Loucy (cell line): Measurements from ENCODE around the gene ZNF385B.

ENCODE experiments used
- H2AFZ ChIP-seq: fragments of 200-600 bp; sonication (generic); 2 replicates; pipeline ENCODE4 v1.6.0; 2016; ENCODE audit warnings: antibody characterized with exemption, mild to moderate bottlenecking, low read length, moderate library complexity
- H3F3A ChIP-seq: fragments of 200-600 bp; 2 replicates; pipeline ENCODE4 v1.6.0; 2016; ENCODE audit warnings: antibody characterized with exemption, low read depth, mild to moderate bottlenecking
- H3K27me3 ChIP-seq: fragments of 200-600 bp; sonication (generic); 2 replicates; pipeline ENCODE4 v1.6.1; 2014; ENCODE audit warnings: low read length, mild to moderate bottlenecking; ENCODE audit not compliant: insufficient read depth, poor library complexity, severe bottlenecking
- H3K36me3 ChIP-seq: fragments of 200-600 bp; sonication (generic); 2 replicates; pipeline ENCODE4 v1.6.1; 2016; ENCODE audit warnings: low read length; ENCODE audit not compliant: insufficient read depth
- H3K4me1 ChIP-seq: fragments of 200-600 bp; sonication (generic); 2 replicates; pipeline ENCODE4 v1.5.1; 2014; ENCODE audit warnings: low read length, mild to moderate bottlenecking; ENCODE audit not compliant: insufficient read depth, poor library complexity, severe bottlenecking
- H3K4me2 ChIP-seq: fragments of 200-600 bp; sonication (generic); 2 replicates; pipeline ENCODE4 v1.6.0; 2014; ENCODE audit warnings: antibody characterized with exemption, low read length, low read depth, mild to moderate bottlenecking; ENCODE audit not compliant: poor library complexity, severe bottlenecking
- H3K4me3 ChIP-seq: fragments of 200-600 bp; sonication (generic); 2 replicates; pipeline ENCODE4 v1.5.1; 2014; ENCODE audit warnings: low read length, mild to moderate bottlenecking, mixed read lengths; ENCODE audit not compliant: poor library complexity, severe bottlenecking
- H3K79me2 ChIP-seq: fragments of 200-600 bp; sonication (generic); 2 replicates; pipeline ENCODE4 v1.6.1; 2014; ENCODE audit warnings: low read length; ENCODE audit not compliant: insufficient read depth
- H3K9ac ChIP-seq: fragments of 200-600 bp; sonication (generic); 2 replicates; pipeline ENCODE4 v1.6.0; 2014; ENCODE audit warnings: mild to moderate bottlenecking, low read depth, low read length, moderate library complexity; ENCODE audit not compliant: poor library complexity, severe bottlenecking
- H3K9me2 ChIP-seq: fragments of 200-600 bp; sonication (generic); replicated peaks from 2 replicates; pipeline ENCODE4 v1.6.1; 2016; ENCODE audit warnings: low read depth, low read length, mixed read lengths
- H3K9me3 ChIP-seq: fragments of 200-600 bp; sonication (generic); 2 replicates; pipeline ENCODE4 v1.6.1; 2014; ENCODE audit warnings: mild to moderate bottlenecking, antibody characterized with exemption, low read length, low read depth; ENCODE audit not compliant: insufficient read depth
- H4K20me1 ChIP-seq: fragments of 200-600 bp; sonication (generic); 2 replicates; pipeline ENCODE4 v1.6.0; 2014; ENCODE audit warnings: antibody characterized with exemption, low read length, mild to moderate bottlenecking; ENCODE audit not compliant: insufficient read depth, poor library complexity, severe bottlenecking
- CTCF ChIP-seq: fragments of 200-600 bp; sonication (generic); conservative IDR thresholded peaks from 2 replicates; pipeline ENCODE4 v1.5.1; 2014; ENCODE audit warnings: mild to moderate bottlenecking, antibody characterized with exemption, low read length
- EZH2phosphoT487 ChIP-seq: fragments of 200-600 bp; IDR thresholded peaks from 2 replicates; pipeline ENCODE4 v1.6.1; 2018; ENCODE audit warnings: antibody characterized with exemption, mild to moderate bottlenecking, moderate library complexity, borderline replicate concordance

Gene ZNF385B

DNA sequence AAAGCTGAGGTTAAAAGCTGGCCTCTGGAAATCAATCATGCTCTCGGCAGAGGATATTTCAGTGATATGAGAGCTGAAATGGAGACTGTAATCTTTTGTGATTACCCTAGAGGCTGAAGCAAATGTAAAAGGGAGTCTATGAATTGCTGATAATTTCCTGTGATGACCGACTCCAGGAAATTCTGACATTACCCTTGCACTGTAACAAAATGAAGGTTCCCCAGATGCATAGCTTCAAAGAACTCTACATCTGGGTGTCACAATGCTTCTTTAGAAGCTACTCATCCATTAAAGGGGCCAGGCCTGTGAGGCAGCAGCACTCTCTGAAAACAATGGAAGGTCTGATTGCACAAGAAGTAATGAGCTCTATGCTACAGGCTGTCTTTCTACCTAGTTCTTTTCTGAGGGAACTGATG, 328.5 kb downstream of the ZNF385B start:
- H2AFZ ChIP-seq = peak overlapping the region; percentile 50
- H3K4me2 ChIP-seq = no peak overlapping the region
- H3K9me3 ChIP-seq = no peaks in the 10 kb centered on the region
- TF ChIP-seq CTCF (no peak), EZH2phosphoT487 (no peak)
- no peaks in the 10 kb centered on the region for H3F3A ChIP-seq
- H3K4me3 ChIP-seq = no peak overlapping the region
- no peaks in the 10 kb centered on the region for H3K79me2 ChIP-seq
- H3K9ac ChIP-seq = no peak overlapping the region
- H3K27me3 ChIP-seq = no peaks in the 10 kb centered on the region
- H4K20me1 ChIP-seq = no peaks in the 10 kb centered on the region
- no peaks in the 10 kb centered on the region for H3K9me2 ChIP-seq
- no peaks in the 10 kb centered on the region for H3K36me3 ChIP-seq
- no peaks in the 10 kb centered on the region for H3K4me1 ChIP-seq

GRCh38 chr2:179528576-179529069, 332.8 kb downstream of the ZNF385B start:
- Histone ChIP-seq H2AFZ (no peak overlapping the region), H3K36me3 (no peaks in the 10 kb centered on the region), H3K9me2 (no peaks in the 10 kb centered on the region), H3K4me2 (no peak overlapping the region), H3K4me1 (no peaks in the 10 kb centered on the region), H4K20me1 (no peaks in the 10 kb centered on the region), H3K9me3 (no peaks in the 10 kb centered on the region), H3K79me2 (no peaks in the 10 kb centered on the region), H3K27me3 (no peaks in the 10 kb centered on the region), H3F3A (no peaks in the 10 kb centered on the region), H3K4me3 (no peak overlapping the region), H3K9ac (no peak overlapping the region)
- TF ChIP-seq CTCF = no peak
- no peak for TF ChIP-seq EZH2phosphoT487

DNA sequence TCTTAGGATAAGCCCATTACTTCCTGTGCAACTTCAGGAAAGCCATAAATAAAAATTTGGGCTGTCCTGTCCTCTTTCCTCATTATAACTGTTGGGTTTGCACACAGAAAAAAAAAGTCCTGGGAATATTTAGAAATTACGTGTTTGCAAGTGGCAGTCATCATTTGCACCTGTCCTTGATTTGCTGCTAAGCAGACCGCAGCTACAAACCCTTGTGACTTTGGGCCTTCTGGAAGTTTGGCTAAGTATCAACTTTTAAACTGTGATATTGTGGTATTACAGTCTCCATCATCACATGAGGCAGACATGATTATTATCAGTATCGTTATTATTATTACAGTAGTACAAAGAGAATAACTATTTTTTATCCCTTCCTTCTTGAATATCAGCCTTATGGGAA, 336.1 kb downstream of the ZNF385B start:
- TF ChIP-seq CTCF (no peak), EZH2phosphoT487 (no peak)
- no peaks in the 10 kb centered on the region for H3K4me1 ChIP-seq
- H3K79me2 ChIP-seq = no peaks in the 10 kb centered on the region
- no peaks in the 10 kb centered on the region for H3K9me3 ChIP-seq
- H3K27me3 ChIP-seq = no peaks in the 10 kb centered on the region
- no peak overlapping the region for H3K4me2 ChIP-seq
- H3K36me3 ChIP-seq = no peaks in the 10 kb centered on the region
- H2AFZ ChIP-seq = no peak overlapping the region
- H3K4me3 ChIP-seq = no peak overlapping the region
- H3K9ac ChIP-seq = no peak overlapping the region
- no peaks in the 10 kb centered on the region for H3F3A ChIP-seq
- H4K20me1 ChIP-seq = no peaks in the 10 kb centered on the region
- no peaks in the 10 kb centered on the region for H3K9me2 ChIP-seq
